PC-9 (cell line): ENCODE measurements around the gene SPHK2.

Experiments
- EZH2 ChIP-seq: fragments of 200-600 bp; sonication (generic); IDR thresholded peaks from 2 replicates; pipeline ENCODE4 v1.8.0; 2017; ENCODE audit warnings: antibody characterized with exemption, low read depth
- TF ChIP-seq, protein P1 (sequence below): fragments of 200-600 bp; sonication (generic); conservative IDR thresholded peaks from 2 replicates; pipeline ENCODE4 v1.6.1; 2017; ENCODE audit warnings: mixed run types, antibody characterized with exemption, mild to moderate bottlenecking, moderate library complexity

DNA sequence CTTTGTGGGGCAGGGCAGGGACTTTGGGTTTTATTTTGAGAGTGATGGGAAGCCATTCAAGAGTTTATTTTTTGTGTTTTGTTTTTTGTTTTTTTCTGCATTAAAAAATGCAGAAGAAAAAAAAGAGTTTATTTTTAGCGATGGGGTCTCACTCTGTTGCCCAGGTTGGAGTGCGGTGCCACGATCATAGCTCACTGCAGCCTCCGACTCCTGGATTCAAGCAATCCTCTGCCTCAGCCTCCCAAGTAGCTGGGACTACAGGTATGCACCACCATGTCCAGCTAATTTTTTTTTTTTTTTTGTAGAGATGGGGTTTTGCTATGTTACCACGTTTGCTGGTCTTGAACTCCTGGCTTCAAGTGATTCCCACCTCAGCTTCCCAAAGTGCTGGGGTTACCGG is 39.2 kb downstream of the SPHK2 start:
- TF ChIP-seq, protein P1, sequence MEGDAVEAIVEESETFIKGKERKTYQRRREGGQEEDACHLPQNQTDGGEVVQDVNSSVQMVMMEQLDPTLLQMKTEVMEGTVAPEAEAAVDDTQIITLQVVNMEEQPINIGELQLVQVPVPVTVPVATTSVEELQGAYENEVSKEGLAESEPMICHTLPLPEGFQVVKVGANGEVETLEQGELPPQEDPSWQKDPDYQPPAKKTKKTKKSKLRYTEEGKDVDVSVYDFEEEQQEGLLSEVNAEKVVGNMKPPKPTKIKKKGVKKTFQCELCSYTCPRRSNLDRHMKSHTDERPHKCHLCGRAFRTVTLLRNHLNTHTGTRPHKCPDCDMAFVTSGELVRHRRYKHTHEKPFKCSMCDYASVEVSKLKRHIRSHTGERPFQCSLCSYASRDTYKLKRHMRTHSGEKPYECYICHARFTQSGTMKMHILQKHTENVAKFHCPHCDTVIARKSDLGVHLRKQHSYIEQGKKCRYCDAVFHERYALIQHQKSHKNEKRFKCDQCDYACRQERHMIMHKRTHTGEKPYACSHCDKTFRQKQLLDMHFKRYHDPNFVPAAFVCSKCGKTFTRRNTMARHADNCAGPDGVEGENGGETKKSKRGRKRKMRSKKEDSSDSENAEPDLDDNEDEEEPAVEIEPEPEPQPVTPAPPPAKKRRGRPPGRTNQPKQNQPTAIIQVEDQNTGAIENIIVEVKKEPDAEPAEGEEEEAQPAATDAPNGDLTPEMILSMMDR, result no peak
- no peak for TF ChIP-seq EZH2
